K562 (cell line): Measurements from ENCODE around the gene R3HDM2. TPM values are rescaled to one million over a fixed set of nuclear protein-coding genes. Genes with fewer than 3 reads are reported as not detected.

Experiments
- ATF1 ChIP-seq, 2 experiments: fragments of 450-650 bp in 1 of 2; IDR thresholded peaks; 2 replicates each; pipeline ENCODE4 v1.6.1; 2016; ENCODE audit warnings: missing compliant biosample characterization in 1 of 2, missing genetic modification characterization in 1 of 2
- BHLHE40 ChIP-seq: IDR thresholded peaks from 2 replicates; pipeline ENCODE4 v1.6.1; 2011; ENCODE audit warnings: low read length, improper control_type of control experiment
- BRD9 ChIP-seq: fragments of 450-650 bp; IDR thresholded peaks from 2 replicates; pipeline ENCODE4 v1.6.1; 2018; ENCODE audit warnings: low read depth; ENCODE audit not compliant: partially characterized antibody
- CCNT2 ChIP-seq: IDR thresholded peaks from 2 replicates; pipeline ENCODE4 v1.6.1; 2011; ENCODE audit warnings: borderline replicate concordance, low read depth, mild to moderate bottlenecking, moderate library complexity, mixed read lengths, low read length; ENCODE audit not compliant: insufficient read length; ENCODE audit errors: extremely low read depth
- DPF2 ChIP-seq: fragments of 450-650 bp; IDR thresholded peaks from 2 replicates; pipeline ENCODE4 v1.6.1; 2016
- ESRRB ChIP-seq: fragments of 250-450 bp; sonication (Bioruptor Pico); IDR thresholded peaks from 2 replicates; pipeline ENCODE4 v1.5.0; 2020; ENCODE audit warnings: mild to moderate bottlenecking, moderate library complexity, borderline replicate concordance
- FOXM1 ChIP-seq, 2 experiments: fragments of 450-650 bp in 1 of 2; sonication (generic) in 1 of 2; formaldehyde crosslinking in 1 of 2; IDR thresholded peaks; 2 replicates each; pipeline versions ENCODE4 v1.6.1 to v1.9.0; 2017 to 2022; ENCODE audit warnings: low read depth in 2 of 2, mild to moderate bottlenecking in 2 of 2, missing genetic modification reagents in 1 of 2, moderate library complexity in 1 of 2
- HMG20A ChIP-seq: fragments of 450-650 bp; formaldehyde crosslinking; conservative IDR thresholded peaks from 2 replicates; pipeline ENCODE4 v1.4.0; 2020; ENCODE audit warnings: mild to moderate bottlenecking, mixed read lengths
- HNRNPK ChIP-seq: fragments of 200-400 bp; formaldehyde crosslinking; IDR thresholded peaks from one replicate; pipeline ENCODE4 v1.6.1; 2018; ENCODE audit warnings: mild to moderate bottlenecking, low read depth, low read length; ENCODE audit not compliant: poor library complexity, severe bottlenecking
- MAZ ChIP-seq, 2 experiments: fragments of 450-650 bp in 1 of 2; sonication (generic) in 1 of 2; formaldehyde crosslinking; IDR thresholded peaks in 1 of 2; conservative IDR thresholded peaks in 1 of 2; 2 replicates each; pipeline versions ENCODE4 v1.4.0 to v1.5.0; 2020; ENCODE audit warnings: mild to moderate bottlenecking in 1 of 2, missing genetic modification reagents in 1 of 2
- MCM3 ChIP-seq: fragments of 450-650 bp; IDR thresholded peaks from 2 replicates; pipeline ENCODE4 v1.6.1; 2016
- MCM5 ChIP-seq: fragments of 450-650 bp; IDR thresholded peaks from 2 replicates; pipeline ENCODE4 v1.6.1; 2016; ENCODE audit warnings: low read depth
- NFE2L1 ChIP-seq: fragments of 450-650 bp; IDR thresholded peaks from 2 replicates; pipeline ENCODE4 v1.6.1; 2016; ENCODE audit warnings: missing genetic modification characterization, low read depth, mild to moderate bottlenecking, missing compliant biosample characterization, moderate library complexity, borderline replicate concordance
- NR2C2 ChIP-seq, 2 experiments: fragments of 200-800 bp in 1 of 2; sonication (Bioruptor generic) in 1 of 2; sonication (generic) in 1 of 2; formaldehyde crosslinking in 1 of 2; IDR thresholded peaks; 2 replicates each; pipeline versions ENCODE4 v1.6.1 to v1.8.0; 2016 to 2022; ENCODE audit warnings: mild to moderate bottlenecking in 1 of 2, missing compliant biosample characterization in 1 of 2, missing genetic modification characterization in 1 of 2, missing genetic modification reagents in 1 of 2
- POLR2AphosphoS5 ChIP-seq: IDR thresholded peaks from 2 replicates; pipeline ENCODE4 v1.6.1; 2011; ENCODE audit warnings: mild to moderate bottlenecking, low read depth, low read length, moderate library complexity; ENCODE audit not compliant: control insufficient read depth, insufficient read depth
- RFX5 ChIP-seq: IDR thresholded peaks from 2 replicates; pipeline ENCODE4 v1.6.1; 2011; ENCODE audit warnings: low read depth, mild to moderate bottlenecking, improper control_type of control experiment, low read length
- WHSC1 ChIP-seq: IDR thresholded peaks from one replicate; pipeline ENCODE4 v1.6.1; 2012; ENCODE audit warnings: low read length, control low read depth, inconsistent platforms
- ZBTB5 ChIP-seq: fragments of 450-650 bp; IDR thresholded peaks from 2 replicates; pipeline ENCODE4 v1.6.1; 2017; ENCODE audit warnings: antibody characterized with exemption
- ZNF586 ChIP-seq: fragments of 450-650 bp; formaldehyde crosslinking; conservative IDR thresholded peaks from 2 replicates; pipeline ENCODE4 v1.4.0; 2020; ENCODE audit warnings: mild to moderate bottlenecking, moderate library complexity
- ZNF695 ChIP-seq: fragments of 450-650 bp; formaldehyde crosslinking; IDR thresholded peaks from 2 replicates; pipeline ENCODE4 v1.4.0; 2020; ENCODE audit warnings: mild to moderate bottlenecking, moderate library complexity
- polyA plus RNA-seq, 8 experiments: library from polyadenylated mRNA; depleted of rRNA in 4 of 8; stranded (reverse) in 5 of 8; unstranded in 3 of 8; fragments of >200 nt; fragmentation: Nextera tagmentation in 2 of 8; fragmentation: Illumina TruSeq in 1 of 8; extraction: Ambion mirVana in 2 of 8; extraction: Trizol in 1 of 8; gene quantifications; 2 replicates each; pipeline versions ENCODE4 v1.2.1 to v1.2.3, GENCODE V29; 2011 to 2014; ENCODE audit warnings: inconsistent platforms in 1 of 8, missing spikeins in 1 of 8
- total RNA-seq, 7 experiments: library from RNA; depleted of rRNA in 6 of 7; stranded (reverse); fragments of >200 nt in 6 of 7; fragmentation: Illumina TruSeq in 2 of 7; extraction: Trizol in 2 of 7; gene quantifications; 2 replicates each; pipeline versions ENCODE4 v1.2.1 to v1.2.3, GENCODE V29; 2011 to 2021; ENCODE audit warnings: low replicate concordance in 1 of 7
- TF ChIP-seq, protein P1 (sequence below): sonication (generic); formaldehyde crosslinking; IDR thresholded peaks from 2 replicates; pipeline ENCODE4 v1.8.0; 2022; ENCODE audit warnings: mild to moderate bottlenecking, missing genetic modification reagents
- TF ChIP-seq, protein P2 (sequence below): fragments of 250-450 bp; sonication (Bioruptor Pico); IDR thresholded peaks from 2 replicates; pipeline ENCODE4 v1.5.1; 2021; ENCODE audit warnings: mild to moderate bottlenecking

R3HDM2 gene
- total and polyA plus RNA-seq, 9 of the 15 experiments (the other 6 are each of a cell fraction or from before 2014, with no cell fraction given) = 3.3 to 18.8 (median 9.0) TPM

GRCh38 chr12:57215668-57216013 lies 215.2 kb downstream of the R3HDM2 start (continued):
- TF ChIP-seq, protein P1, sequence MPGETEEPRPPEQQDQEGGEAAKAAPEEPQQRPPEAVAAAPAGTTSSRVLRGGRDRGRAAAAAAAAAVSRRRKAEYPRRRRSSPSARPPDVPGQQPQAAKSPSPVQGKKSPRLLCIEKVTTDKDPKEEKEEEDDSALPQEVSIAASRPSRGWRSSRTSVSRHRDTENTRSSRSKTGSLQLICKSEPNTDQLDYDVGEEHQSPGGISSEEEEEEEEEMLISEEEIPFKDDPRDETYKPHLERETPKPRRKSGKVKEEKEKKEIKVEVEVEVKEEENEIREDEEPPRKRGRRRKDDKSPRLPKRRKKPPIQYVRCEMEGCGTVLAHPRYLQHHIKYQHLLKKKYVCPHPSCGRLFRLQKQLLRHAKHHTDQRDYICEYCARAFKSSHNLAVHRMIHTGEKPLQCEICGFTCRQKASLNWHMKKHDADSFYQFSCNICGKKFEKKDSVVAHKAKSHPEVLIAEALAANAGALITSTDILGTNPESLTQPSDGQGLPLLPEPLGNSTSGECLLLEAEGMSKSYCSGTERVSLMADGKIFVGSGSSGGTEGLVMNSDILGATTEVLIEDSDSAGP (CRISPR knock-in tag) = 0 out of 2 replicates have a peak, but pooled peaks have one; percentile 28
- no peak for TF ChIP-seq BHLHE40
- no peak for TF ChIP-seq MCM5
- TF ChIP-seq BRD9 = no peak
- TF ChIP-seq NFE2L1 (tag) = no peak
- TF ChIP-seq, protein P2, sequence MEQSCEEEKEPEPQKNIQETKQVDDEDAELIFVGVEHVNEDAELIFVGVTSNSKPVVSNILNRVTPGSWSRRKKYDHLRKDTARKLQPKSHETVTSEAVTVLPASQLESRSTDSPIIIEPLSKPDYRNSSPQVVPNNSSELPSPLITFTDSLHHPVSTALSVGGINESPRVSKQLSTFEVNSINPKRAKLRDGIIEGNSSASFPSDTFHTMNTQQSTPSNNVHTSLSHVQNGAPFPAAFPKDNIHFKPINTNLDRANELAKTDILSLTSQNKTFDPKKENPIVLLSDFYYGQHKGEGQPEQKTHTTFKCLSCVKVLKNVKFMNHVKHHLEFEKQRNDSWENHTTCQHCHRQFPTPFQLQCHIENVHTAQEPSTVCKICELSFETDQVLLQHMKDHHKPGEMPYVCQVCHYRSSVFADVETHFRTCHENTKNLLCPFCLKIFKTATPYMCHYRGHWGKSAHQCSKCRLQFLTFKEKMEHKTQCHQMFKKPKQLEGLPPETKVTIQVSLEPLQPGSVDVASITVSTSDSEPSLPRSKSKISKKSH (CRISPR knock-in tag) = no peak
- TF ChIP-seq MCM3 = no peak
- TF ChIP-seq WHSC1 = no peak
- no peak for TF ChIP-seq NR2C2 (CRISPR knock-in tag; IDR thresholded peaks at IDR 0.05)
- TF ChIP-seq NR2C2 (tag; IDR thresholded peaks at IDR 0.05) = no peak
- TF ChIP-seq CCNT2 = no peak
- no peak for TF ChIP-seq FOXM1 (IDR thresholded peaks at IDR 0.05; ENCODE audit: low read depth)
- no peak for TF ChIP-seq FOXM1 (CRISPR knock-in tag; IDR thresholded peaks at IDR 0.05; ENCODE audit: low read depth)
- TF ChIP-seq HMG20A (CRISPR knock-in tag) = no peak
- TF ChIP-seq POLR2AphosphoS5 = no peak
- no peak for TF ChIP-seq DPF2
- TF ChIP-seq ESRRB (CRISPR knock-in tag) = no peak
- no peak for TF ChIP-seq ZNF695 (CRISPR knock-in tag)
- TF ChIP-seq MAZ (CRISPR knock-in tag; conservative IDR thresholded peaks at IDR 0.05 in 1 of 2, IDR thresholded peaks at IDR 0.05 in 1 of 2) = no peak
- TF ChIP-seq ATF1 (CRISPR knock-in tag; IDR thresholded peaks at IDR 0.05) = no peak
- TF ChIP-seq ATF1 (tag; IDR thresholded peaks at IDR 0.05) = 0 out of 2 replicates have a peak, but pooled peaks have one; percentile 12
- TF ChIP-seq HNRNPK = no peak
- no peak for TF ChIP-seq ZBTB5
- TF ChIP-seq RFX5 = peak; percentile 89
- TF ChIP-seq ZNF586 (CRISPR knock-in tag) = no peak
